HepG2 (cell line): ENCODE results near the gene SLC2A8. TPM values are rescaled to one million over a fixed set of nuclear protein-coding genes. Genes with fewer than 3 reads are reported as not detected.

Experiments used
- ARNT2 ChIP-seq: sonication (generic); formaldehyde crosslinking; IDR thresholded peaks from 2 replicates; pipeline ENCODE4 v1.8.0; 2022; ENCODE audit warnings: mild to moderate bottlenecking, low read depth, missing genetic modification reagents, moderate library complexity
- ATF3 ChIP-seq: sonication (generic); formaldehyde crosslinking; IDR thresholded peaks from 2 replicates; pipeline ENCODE4 v1.4.0; 2020; ENCODE audit warnings: missing genetic modification reagents
- CEBPB ChIP-seq: IDR thresholded peaks from 2 replicates; pipeline ENCODE4 v1.6.1; 2011; ENCODE audit warnings: low read depth, low read length, improper control_type of control experiment, borderline replicate concordance
- ELF4 ChIP-seq: sonication (generic); formaldehyde crosslinking; IDR thresholded peaks from 2 replicates; pipeline ENCODE4 v1.5.0; 2020; ENCODE audit warnings: missing genetic modification reagents, mild to moderate bottlenecking, moderate library complexity, borderline replicate concordance
- HOXA3 ChIP-seq: sonication (generic); formaldehyde crosslinking; IDR thresholded peaks from 2 replicates; pipeline ENCODE4 v1.5.0; 2020; ENCODE audit warnings: missing genetic modification reagents
- JUND ChIP-seq: sonication (generic); formaldehyde crosslinking; IDR thresholded peaks from 2 replicates; pipeline ENCODE4 v1.8.0; 2022; ENCODE audit warnings: mild to moderate bottlenecking, missing genetic modification reagents
- KAT2B ChIP-seq: fragments of 150-350 bp; IDR thresholded peaks from 2 replicates; pipeline ENCODE4 v1.6.1; 2014; ENCODE audit warnings: low read depth, low read length, borderline replicate concordance
- MEIS1 ChIP-seq: sonication (generic); formaldehyde crosslinking; IDR thresholded peaks from 2 replicates; pipeline ENCODE4 v1.9.0; 2021; ENCODE audit warnings: mild to moderate bottlenecking, missing genetic modification reagents, moderate library complexity, borderline replicate concordance
- MIER2 ChIP-seq: IDR thresholded peaks from 2 replicates; pipeline ENCODE4 v1.6.1; 2016; ENCODE audit warnings: missing biosample characterization, missing genetic modification reagents
- PATZ1 ChIP-seq: sonication (generic); formaldehyde crosslinking; IDR thresholded peaks from 2 replicates; pipeline ENCODE4 v1.4.0; 2020; ENCODE audit warnings: missing genetic modification reagents
- RXRA ChIP-seq: sonication (generic); formaldehyde crosslinking; IDR thresholded peaks from 2 replicates; pipeline ENCODE4 v1.5.1; 2020; ENCODE audit warnings: missing genetic modification reagents
- SMAD9 ChIP-seq: sonication (generic); formaldehyde crosslinking; IDR thresholded peaks from 2 replicates; pipeline ENCODE4 v1.5.1; 2020; ENCODE audit warnings: mild to moderate bottlenecking, missing genetic modification reagents
- SPEN ChIP-seq: sonication (generic); formaldehyde crosslinking; IDR thresholded peaks from 2 replicates; pipeline ENCODE4 v1.5.1; 2020; ENCODE audit warnings: low read depth, mild to moderate bottlenecking, missing genetic modification reagents
- TP53 ChIP-seq: sonication (generic); formaldehyde crosslinking; conservative IDR thresholded peaks from 2 replicates; pipeline ENCODE4 v1.4.0; 2020; ENCODE audit warnings: missing genetic modification reagents
- ZFP36L2 ChIP-seq: sonication (generic); formaldehyde crosslinking; IDR thresholded peaks from 2 replicates; pipeline ENCODE4 v1.4.0; 2020; ENCODE audit warnings: missing genetic modification reagents
- ZNF12 ChIP-seq: sonication (generic); formaldehyde crosslinking; IDR thresholded peaks from 2 replicates; pipeline ENCODE4 v1.5.0; 2020; ENCODE audit warnings: missing genetic modification reagents
- ZNF180 ChIP-seq: sonication (generic); formaldehyde crosslinking; IDR thresholded peaks from 2 replicates; pipeline ENCODE4 v1.4.0; 2020; ENCODE audit warnings: low read depth, missing genetic modification reagents, borderline replicate concordance
- ZNF33B ChIP-seq: sonication (generic); formaldehyde crosslinking; IDR thresholded peaks from 2 replicates; pipeline ENCODE4 v1.5.1; 2020; ENCODE audit warnings: mild to moderate bottlenecking, missing genetic modification reagents
- ZNF367 ChIP-seq: sonication (generic); formaldehyde crosslinking; IDR thresholded peaks from 2 replicates; pipeline ENCODE4 v1.4.0; 2020; ENCODE audit warnings: missing genetic modification reagents, borderline replicate concordance
- ZNF446 ChIP-seq: sonication (generic); formaldehyde crosslinking; IDR thresholded peaks from 2 replicates; pipeline ENCODE4 v1.5.0; 2020; ENCODE audit warnings: mild to moderate bottlenecking, missing genetic modification reagents
- ZNF576 ChIP-seq: sonication (generic); formaldehyde crosslinking; IDR thresholded peaks from 2 replicates; pipeline ENCODE4 v1.4.0; 2020; ENCODE audit warnings: mild to moderate bottlenecking, missing genetic modification reagents
- ZNF607 ChIP-seq: sonication (generic); formaldehyde crosslinking; IDR thresholded peaks from 2 replicates; pipeline ENCODE4 v1.5.1; 2020; ENCODE audit warnings: missing genetic modification reagents, mild to moderate bottlenecking, borderline replicate concordance
- ZSCAN20 ChIP-seq: sonication (generic); formaldehyde crosslinking; IDR thresholded peaks from 2 replicates; pipeline ENCODE4 v1.4.0; 2020; ENCODE audit warnings: missing genetic modification reagents, mild to moderate bottlenecking, borderline replicate concordance
- polyA plus RNA-seq, 8 experiments: library from polyadenylated mRNA; depleted of rRNA in 3 of 8; stranded (reverse) in 7 of 8; unstranded in 1 of 8; fragments of >200 nt; fragmentation: Illumina TruSeq in 4 of 8; extraction: Trizol in 4 of 8; gene quantifications; 2 replicates each; pipeline versions ENCODE4 v1.2.1 to v1.2.3, GENCODE V29; 2011 to 2016; ENCODE audit warnings: low read depth in 4 of 8, missing spikeins in 1 of 8, mixed read lengths in 1 of 8; ENCODE audit not compliant: insufficient read depth in 1 of 8
- total RNA-seq, 5 experiments: library from RNA; depleted of rRNA; stranded (reverse); fragments of >200 nt; fragmentation: Illumina TruSeq; extraction: Trizol; gene quantifications; 2 replicates each; pipeline ENCODE4 v1.2.3, GENCODE V29; 2016; ENCODE audit warnings: low read depth in 1 of 5
- TF ChIP-seq, protein P1 (sequence below): sonication (generic); formaldehyde crosslinking; IDR thresholded peaks from 2 replicates; pipeline ENCODE4 v1.5.1; 2020; ENCODE audit warnings: mild to moderate bottlenecking, missing genetic modification reagents, borderline replicate concordance

SLC2A8 gene
- total and polyA plus RNA-seq, 2 of the 13 experiments (the other 11 are each of a cell fraction or from before 2014, with no cell fraction given), result 22.6 to 48.6 TPM

DNA sequence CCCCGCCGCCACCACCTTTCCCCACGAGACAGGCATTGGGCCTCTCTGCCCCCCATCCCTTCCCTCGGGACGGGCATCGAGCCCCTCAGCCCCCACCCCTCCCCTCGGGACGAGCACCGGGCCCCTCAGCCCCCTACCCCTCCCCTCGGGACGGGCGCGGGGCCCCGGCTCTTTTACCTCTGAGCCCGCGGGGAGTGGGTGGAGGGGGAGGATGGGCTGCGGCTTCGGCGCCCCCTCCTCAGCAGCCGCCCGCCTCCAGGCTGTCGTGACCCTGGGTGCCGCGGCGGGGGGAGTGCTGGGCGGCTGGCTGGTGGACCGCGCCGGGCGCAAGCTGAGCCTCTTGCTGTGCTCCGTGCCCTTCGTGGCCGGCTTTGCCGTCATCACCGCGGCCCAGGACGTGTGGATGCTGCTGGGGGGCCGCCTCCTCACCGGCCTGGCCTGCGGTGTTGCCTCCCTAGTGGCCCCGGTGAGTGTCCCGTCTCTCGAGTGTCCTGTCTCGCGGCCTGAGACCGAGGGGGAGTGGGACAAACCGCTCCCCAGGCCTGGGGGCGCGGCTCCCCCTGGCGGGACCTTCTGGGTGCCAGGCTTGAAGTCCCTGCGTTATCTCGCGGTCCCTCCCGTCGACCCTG is 791 bp downstream of the SLC2A8 start (continued):
- TF ChIP-seq, protein P1, sequence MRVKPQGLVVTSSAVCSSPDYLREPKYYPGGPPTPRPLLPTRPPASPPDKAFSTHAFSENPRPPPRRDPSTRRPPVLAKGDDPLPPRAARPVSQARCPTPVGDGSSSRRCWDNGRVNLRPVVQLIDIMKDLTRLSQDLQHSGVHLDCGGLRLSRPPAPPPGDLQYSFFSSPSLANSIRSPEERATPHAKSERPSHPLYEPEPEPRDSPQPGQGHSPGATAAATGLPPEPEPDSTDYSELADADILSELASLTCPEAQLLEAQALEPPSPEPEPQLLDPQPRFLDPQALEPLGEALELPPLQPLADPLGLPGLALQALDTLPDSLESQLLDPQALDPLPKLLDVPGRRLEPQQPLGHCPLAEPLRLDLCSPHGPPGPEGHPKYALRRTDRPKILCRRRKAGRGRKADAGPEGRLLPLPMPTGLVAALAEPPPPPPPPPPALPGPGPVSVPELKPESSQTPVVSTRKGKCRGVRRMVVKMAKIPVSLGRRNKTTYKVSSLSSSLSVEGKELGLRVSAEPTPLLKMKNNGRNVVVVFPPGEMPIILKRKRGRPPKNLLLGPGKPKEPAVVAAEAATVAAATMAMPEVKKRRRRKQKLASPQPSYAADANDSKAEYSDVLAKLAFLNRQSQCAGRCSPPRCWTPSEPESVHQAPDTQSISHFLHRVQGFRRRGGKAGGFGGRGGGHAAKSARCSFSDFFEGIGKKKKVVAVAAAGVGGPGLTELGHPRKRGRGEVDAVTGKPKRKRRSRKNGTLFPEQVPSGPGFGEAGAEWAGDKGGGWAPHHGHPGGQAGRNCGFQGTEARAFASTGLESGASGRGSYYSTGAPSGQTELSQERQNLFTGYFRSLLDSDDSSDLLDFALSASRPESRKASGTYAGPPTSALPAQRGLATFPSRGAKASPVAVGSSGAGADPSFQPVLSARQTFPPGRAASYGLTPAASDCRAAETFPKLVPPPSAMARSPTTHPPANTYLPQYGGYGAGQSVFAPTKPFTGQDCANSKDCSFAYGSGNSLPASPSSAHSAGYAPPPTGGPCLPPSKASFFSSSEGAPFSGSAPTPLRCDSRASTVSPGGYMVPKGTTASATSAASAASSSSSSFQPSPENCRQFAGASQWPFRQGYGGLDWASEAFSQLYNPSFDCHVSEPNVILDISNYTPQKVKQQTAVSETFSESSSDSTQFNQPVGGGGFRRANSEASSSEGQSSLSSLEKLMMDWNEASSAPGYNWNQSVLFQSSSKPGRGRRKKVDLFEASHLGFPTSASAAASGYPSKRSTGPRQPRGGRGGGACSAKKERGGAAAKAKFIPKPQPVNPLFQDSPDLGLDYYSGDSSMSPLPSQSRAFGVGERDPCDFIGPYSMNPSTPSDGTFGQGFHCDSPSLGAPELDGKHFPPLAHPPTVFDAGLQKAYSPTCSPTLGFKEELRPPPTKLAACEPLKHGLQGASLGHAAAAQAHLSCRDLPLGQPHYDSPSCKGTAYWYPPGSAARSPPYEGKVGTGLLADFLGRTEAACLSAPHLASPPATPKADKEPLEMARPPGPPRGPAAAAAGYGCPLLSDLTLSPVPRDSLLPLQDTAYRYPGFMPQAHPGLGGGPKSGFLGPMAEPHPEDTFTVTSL (CRISPR knock-in tag), result peak; percentile 56; the same call in 1 of the 2 replicates
- TF ChIP-seq ELF4 (CRISPR knock-in tag) (no peak), ZNF446 (CRISPR knock-in tag) (no peak), MIER2 (CRISPR knock-in tag) (no peak), RXRA (CRISPR knock-in tag) (no peak; the same call in 1 of the 2 replicates), ARNT2 (CRISPR knock-in tag) (no peak), ZNF607 (CRISPR knock-in tag) (0 out of 2 replicates have a peak, but pooled peaks have one; percentile 62), JUND (no peak), TP53 (CRISPR knock-in tag) (no peak), KAT2B (no peak), ZNF33B (no peak), HOXA3 (CRISPR knock-in tag) (peak; percentile 54), ATF3 (no peak), PATZ1 (CRISPR knock-in tag) (peak; percentile 87), MEIS1 (CRISPR knock-in tag) (no peak; the same call in 1 of the 2 replicates), ZSCAN20 (CRISPR knock-in tag) (no peak), ZFP36L2 (CRISPR knock-in tag) (no peak), ZNF12 (CRISPR knock-in tag) (no peak), SPEN (no peak), ZNF367 (CRISPR knock-in tag) (no peak), ZNF576 (CRISPR knock-in tag) (no peak), SMAD9 (CRISPR knock-in tag) (no peak), ZNF180 (no peak), CEBPB (no peak)
